Stimulated activated effector memory CD8-positive, alpha-beta T cell treated with anti-CD3 and anti-CD28 coated beads, Interleukin-12 subunit alpha, Interleukin-12 subunit beta, amount 100 ng/mL, for 72 hours (primary cell): ENCODE measurements around the gene RPLP1.
A peak's percentile ranks its signal among the peaks of the same experiment; 100 is the strongest.

ENCODE experiments used
- ATAC-seq: fragments of 150-1000 bp; cut with Tn5 transposase; 2 replicates; pipeline ENCODE4 v1.10.0; 2021
- DNase-seq, 2 donors: peaks; one replicate each; pipeline ENCODE4 v3.0.0; 2021 to 2022; ENCODE audit warnings: low spot score in 2 of 2
- H3K27ac Mint-ChIP-seq: one replicate; pipeline ENCODE4 v1.8.0; 2022; ENCODE audit warnings: mild to moderate bottlenecking, mixed read lengths
- H3K36me3 Mint-ChIP-seq: one replicate; pipeline ENCODE4 v1.8.0; 2022; ENCODE audit warnings: mild to moderate bottlenecking, mixed read lengths
- H3K4me1 Mint-ChIP-seq: one replicate; pipeline ENCODE4 v1.8.0; 2022; ENCODE audit warnings: mixed read lengths
- H3K4me3 Mint-ChIP-seq: one replicate; pipeline ENCODE4 v1.8.0; 2022; ENCODE audit warnings: mild to moderate bottlenecking, mixed read lengths
- H3K9me3 Mint-ChIP-seq: one replicate; pipeline ENCODE4 v1.8.0; 2022; ENCODE audit warnings: mixed read lengths

RPLP1 gene

GRCh38 chr15:69491038-69491505 is 38.5 kb downstream of the RPLP1 start:
- Mint-ChIP-seq H3K36me3 (no peaks in the 10 kb centered on the region), H3K9me3 (no peaks in the 10 kb centered on the region), H3K4me1 (peaks cover 10% of the 10 kb centered on the region), H3K4me3 (no peak overlapping the region), H3K27ac (no peak overlapping the region)
- DNase-seq (no peak), ATAC-seq (no peak)

- Mint-ChIP-seq H3K4me3 (no peak overlapping the region), H3K9me3 (no peaks in the 10 kb centered on the region), H3K4me1 (peaks cover 24% of the 10 kb centered on the region), H3K27ac (no peak overlapping the region), H3K36me3 (no peaks in the 10 kb centered on the region)
- DNase-seq (no peak), ATAC-seq (no peak)
These were observed 40.8 kb downstream of the RPLP1 start for GRCh38 chr15:69493406-69493805.

GRCh38 chr15:69496001-69496400 is 43.4 kb downstream of the RPLP1 start:
- Mint-ChIP-seq H3K36me3 (no peaks in the 10 kb centered on the region), H3K9me3 (no peaks in the 10 kb centered on the region), H3K27ac (no peak overlapping the region), H3K4me1 (peaks cover 26% of the 10 kb centered on the region), H3K4me3 (no peak overlapping the region)
- no peak for ATAC-seq
- DNase-seq: no peak

DNA sequence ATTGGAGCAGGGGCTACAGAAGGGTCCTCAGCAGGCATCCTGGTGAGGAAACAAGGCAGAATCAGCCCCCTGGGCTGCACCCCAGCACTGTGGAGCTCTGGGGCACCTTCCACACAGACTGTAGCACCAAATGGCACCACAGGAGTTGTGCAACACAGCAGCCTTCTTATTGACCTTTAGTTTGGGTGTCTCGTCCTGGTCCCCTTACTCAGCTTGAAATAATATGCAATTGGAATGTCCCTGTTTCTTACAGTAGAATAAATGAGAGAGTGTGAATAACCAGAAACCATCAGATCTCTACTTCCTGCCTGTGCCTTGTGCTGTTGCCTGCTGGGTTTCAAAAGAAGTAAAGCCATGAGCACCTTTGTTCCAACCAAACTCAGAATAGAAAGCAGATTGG is 44.5 kb downstream of the RPLP1 start:
- Mint-ChIP-seq H3K27ac (no peak overlapping the region), H3K9me3 (no peaks in the 10 kb centered on the region), H3K4me1 (peaks cover 26% of the 10 kb centered on the region), H3K4me3 (no peak overlapping the region), H3K36me3 (no peaks in the 10 kb centered on the region)
- ATAC-seq (peak; percentile 48), DNase-seq (no peak)

- no peaks in the 10 kb centered on the region for H3K36me3 Mint-ChIP-seq
- no peak for DNase-seq
- peak; percentile 58 for ATAC-seq
- H3K4me1 Mint-ChIP-seq: peaks cover 26% of the 10 kb centered on the region
- no peaks in the 10 kb centered on the region for H3K9me3 Mint-ChIP-seq
- no peak overlapping the region for H3K27ac Mint-ChIP-seq
- H3K4me3 Mint-ChIP-seq: no peak overlapping the region
These were observed 45.0 kb downstream of the RPLP1 start for GRCh38 chr15:69497667-69498066.

GRCh38 chr15:69498282-69498681 is 45.7 kb downstream of the RPLP1 start:
- H3K4me1 Mint-ChIP-seq: peaks cover 26% of the 10 kb centered on the region
- no peak for DNase-seq
- no peak overlapping the region for H3K4me3 Mint-ChIP-seq
- no peaks in the 10 kb centered on the region for H3K9me3 Mint-ChIP-seq
- no peak for ATAC-seq
- no peak overlapping the region for H3K27ac Mint-ChIP-seq
- H3K36me3 Mint-ChIP-seq: no peaks in the 10 kb centered on the region

GRCh38 chr15:69498987-69499386 is 46.4 kb downstream of the RPLP1 start:
- Mint-ChIP-seq H3K27ac (no peak overlapping the region), H3K4me3 (no peak overlapping the region), H3K36me3 (no peaks in the 10 kb centered on the region), H3K4me1 (peaks cover 26% of the 10 kb centered on the region), H3K9me3 (no peaks in the 10 kb centered on the region)
- no peak for DNase-seq
- no peak for ATAC-seq

DNA sequence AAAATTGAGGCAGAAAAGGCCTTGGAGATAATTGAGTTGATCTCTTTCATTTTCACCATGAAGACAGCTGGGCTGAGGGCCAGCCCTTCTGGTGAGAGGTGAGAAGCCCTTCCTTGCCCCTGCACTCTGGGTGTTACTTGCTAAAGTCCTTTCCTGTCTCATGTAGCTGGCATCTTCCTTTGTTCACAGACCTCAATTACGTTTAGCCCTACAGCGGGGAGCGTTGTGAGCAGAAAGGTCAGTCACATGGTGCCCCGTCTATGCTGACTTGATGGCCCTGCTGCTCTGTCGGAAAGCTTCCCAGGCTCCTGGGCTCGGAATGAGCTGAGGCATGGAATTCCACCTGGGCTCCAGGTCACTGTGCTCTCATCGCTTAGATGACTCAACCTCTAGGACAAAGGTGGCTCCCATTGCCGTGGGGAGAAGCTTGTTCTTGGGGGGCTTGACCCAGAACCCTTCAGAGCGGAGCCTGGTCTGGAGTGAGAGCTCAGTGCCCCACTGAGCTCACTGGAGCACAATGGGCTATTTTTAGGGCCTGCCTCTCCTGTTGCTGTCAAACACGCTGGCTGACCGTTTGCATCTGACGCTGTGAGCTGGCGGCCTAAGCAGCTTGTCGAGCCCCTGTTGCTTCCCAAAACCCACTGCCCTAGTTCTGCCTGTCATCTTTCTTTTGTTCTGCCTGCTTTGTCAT is 47.0 kb downstream of the RPLP1 start:
- Mint-ChIP-seq H3K9me3 (no peaks in the 10 kb centered on the region), H3K4me1 (peaks cover 26% of the 10 kb centered on the region), H3K36me3 (no peaks in the 10 kb centered on the region), H3K4me3 (no peak overlapping the region), H3K27ac (no peak overlapping the region)
- no peak for DNase-seq
- peak; percentile 16 for ATAC-seq

- peaks cover 26% of the 10 kb centered on the region for H3K4me1 Mint-ChIP-seq
- H3K4me3 Mint-ChIP-seq: no peak overlapping the region
- ATAC-seq (no peak), DNase-seq (no peak)
- no peaks in the 10 kb centered on the region for H3K9me3 Mint-ChIP-seq
- no peaks in the 10 kb centered on the region for H3K36me3 Mint-ChIP-seq
- H3K27ac Mint-ChIP-seq: no peak overlapping the region
These were observed 47.7 kb downstream of the RPLP1 start for GRCh38 chr15:69500339-69500738.

DNA sequence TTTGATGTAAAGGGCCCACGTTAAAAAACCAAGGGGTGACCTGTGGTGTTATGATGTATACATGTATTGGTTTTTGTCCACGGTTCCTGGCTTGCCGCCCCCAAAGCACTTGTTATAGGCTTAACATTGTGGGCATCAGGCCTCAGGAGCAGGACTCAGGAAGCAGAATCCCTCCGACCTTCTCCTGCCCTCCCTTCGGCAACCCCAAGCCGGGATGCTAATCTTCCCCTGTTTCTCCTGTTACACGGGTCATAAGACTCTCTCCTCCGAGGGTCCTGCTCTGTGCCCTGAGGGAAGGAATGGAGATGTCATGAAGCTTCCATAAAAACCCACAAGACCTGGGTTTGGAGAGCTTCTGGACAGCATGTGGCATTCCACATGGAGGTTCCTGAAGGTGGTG is 48.8 kb downstream of the RPLP1 start:
- Mint-ChIP-seq H3K4me1 (peaks cover 26% of the 10 kb centered on the region), H3K9me3 (no peaks in the 10 kb centered on the region), H3K4me3 (no peak overlapping the region), H3K27ac (no peak overlapping the region), H3K36me3 (no peaks in the 10 kb centered on the region)
- no peak for DNase-seq
- ATAC-seq: no peak

- H3K4me3 Mint-ChIP-seq: no peak overlapping the region
- H3K27ac Mint-ChIP-seq: no peak overlapping the region
- no peak for ATAC-seq
- peaks cover 17% of the 10 kb centered on the region for H3K4me1 Mint-ChIP-seq
- no peaks in the 10 kb centered on the region for H3K36me3 Mint-ChIP-seq
- DNase-seq: no peak
- no peaks in the 10 kb centered on the region for H3K9me3 Mint-ChIP-seq
These were observed 49.9 kb downstream of the RPLP1 start for GRCh38 chr15:69502470-69503045.

- no peak for ATAC-seq
- H3K36me3 Mint-ChIP-seq: no peaks in the 10 kb centered on the region
- no peak overlapping the region for H3K4me3 Mint-ChIP-seq
- DNase-seq: no peak
- H3K4me1 Mint-ChIP-seq: peaks cover 10% of the 10 kb centered on the region
- H3K27ac Mint-ChIP-seq: no peak overlapping the region
- H3K9me3 Mint-ChIP-seq: no peaks in the 10 kb centered on the region
These were observed 51.9 kb downstream of the RPLP1 start for GRCh38 chr15:69504352-69505040.
